Thoracic aorta (tissue), 2 donors: ENCODE results near the gene VCP. TPM values are rescaled to one million over a fixed set of nuclear protein-coding genes. Genes with fewer than 3 reads are reported as not detected.

Source experiments
- ATAC-seq: fragments of 150-250 bp; one replicate; pipeline ENCODE4 v1.8.0; 2017; ENCODE audit warnings: low read depth; ENCODE audit not compliant: insufficient number of reproducible peaks, low FRiP score
- DNase-seq: peaks from one replicate; pipeline ENCODE4 v3.0.0-alpha.2; 2020; ENCODE audit warnings: low spot score
- H3K27ac ChIP-seq, 2 donors: fragments of 200-600 bp; sonication (generic); 1 replicate in 1 of 2; 2 replicates in 1 of 2; pipeline ENCODE4 v1.5.1; 2016; ENCODE audit warnings: mild to moderate bottlenecking in 2 of 2, moderate library complexity in 2 of 2
- H3K27me3 ChIP-seq: fragments of 200-600 bp; sonication (generic); replicated peaks from 2 replicates; pipeline ENCODE4 v1.6.0; 2016; ENCODE audit warnings: mild to moderate bottlenecking; ENCODE audit not compliant: insufficient read depth
- H3K36me3 ChIP-seq: fragments of 200-600 bp; sonication (generic); one replicate; pipeline ENCODE4 v1.5.1; 2016
- H3K4me1 ChIP-seq, 2 donors: fragments of 200-600 bp; sonication (generic); 1 replicate in 1 of 2; 2 replicates in 1 of 2; pipeline versions ENCODE4 v1.5.1 to v1.6.0; 2016; ENCODE audit warnings: low read depth in 2 of 2, mild to moderate bottlenecking in 1 of 2; ENCODE audit not compliant: control insufficient read depth in 1 of 2
- H3K4me3 ChIP-seq: fragments of 200-600 bp; sonication (generic); 2 replicates; pipeline ENCODE4 v1.5.1; 2016; ENCODE audit warnings: mild to moderate bottlenecking
- H3K9me3 ChIP-seq: fragments of 200-600 bp; sonication (generic); 2 replicates; pipeline ENCODE4 v1.5.1; 2016
- CTCF ChIP-seq: fragments of 200-600 bp; sonication (generic); IDR thresholded peaks from one replicate; pipeline ENCODE4 v1.5.1; 2019; ENCODE audit warnings: antibody characterized with exemption
- total RNA-seq, 2 donors: library from RNA; depleted of rRNA; stranded (reverse); fragments of >200 nt; gene quantifications; one replicate each; pipeline versions ENCODE4 v1.1.0 to v1.2.3, GENCODE V29; 2016

Gene VCP
- 100 to 1,000 TPM; 179 to 204 TPM for total RNA-seq

- DNase-seq (peak; percentile 91), ATAC-seq (peak; percentile 88)
- TF ChIP-seq CTCF = no peak
- peak within 1 kb of the TSS; percentile 100 for H3K27ac ChIP-seq
- H3K36me3 ChIP-seq = peaks cover 2% of the 10 kb centered on the region
- peaks cover 20 to 35% of the 10 kb centered on the region in 2 donors for H3K4me1 ChIP-seq
- no peaks in the 10 kb centered on the region for H3K27me3 ChIP-seq
- no peaks in the 10 kb centered on the region for H3K9me3 ChIP-seq
- H3K4me3 ChIP-seq = peak within 1 kb of the TSS; percentile 97
Measured at GRCh38 chr9:35072461-35073278, at the start of gene VCP. VCP (minus strand) TSS chr9:35072625; CDS start chr9:35072353, 272 bp downstream.

- H3K27ac ChIP-seq = peak overlapping the region; percentile 90 to 92
- H3K4me3 ChIP-seq = peak overlapping the region; percentile 79
Measured at GRCh38 chr9:35116898-35117551, 44.6 kb upstream of the VCP start.

GRCh38 chr9:35116539-35116897, 44.1 kb upstream of the VCP start:
- no peak for DNase-seq
- TF ChIP-seq CTCF = no peak
- no peaks in the 10 kb centered on the region for H3K9me3 ChIP-seq
- peaks cover 31 to 51% of the 10 kb centered on the region in 2 donors for H3K4me1 ChIP-seq
- H3K27ac ChIP-seq = peak overlapping the region; percentile 92 to 95
- peak overlapping the region; percentile 79 for H3K4me3 ChIP-seq
- no peaks in the 10 kb centered on the region for H3K27me3 ChIP-seq
- ATAC-seq = peak; percentile 0
- H3K36me3 ChIP-seq = no peaks in the 10 kb centered on the region

More at GRCh38 chr9:35116898-35117551, 44.6 kb upstream of the VCP start:
- ATAC-seq = peak; percentile 72
- peak; percentile 80 for DNase-seq
- peak; percentile 93 for TF ChIP-seq CTCF
- peaks cover 28 to 47% of the 10 kb centered on the region in 2 donors for H3K4me1 ChIP-seq
- H3K36me3 ChIP-seq = no peaks in the 10 kb centered on the region
- H3K27me3 ChIP-seq = no peaks in the 10 kb centered on the region
- H3K9me3 ChIP-seq = no peaks in the 10 kb centered on the region

DNA sequence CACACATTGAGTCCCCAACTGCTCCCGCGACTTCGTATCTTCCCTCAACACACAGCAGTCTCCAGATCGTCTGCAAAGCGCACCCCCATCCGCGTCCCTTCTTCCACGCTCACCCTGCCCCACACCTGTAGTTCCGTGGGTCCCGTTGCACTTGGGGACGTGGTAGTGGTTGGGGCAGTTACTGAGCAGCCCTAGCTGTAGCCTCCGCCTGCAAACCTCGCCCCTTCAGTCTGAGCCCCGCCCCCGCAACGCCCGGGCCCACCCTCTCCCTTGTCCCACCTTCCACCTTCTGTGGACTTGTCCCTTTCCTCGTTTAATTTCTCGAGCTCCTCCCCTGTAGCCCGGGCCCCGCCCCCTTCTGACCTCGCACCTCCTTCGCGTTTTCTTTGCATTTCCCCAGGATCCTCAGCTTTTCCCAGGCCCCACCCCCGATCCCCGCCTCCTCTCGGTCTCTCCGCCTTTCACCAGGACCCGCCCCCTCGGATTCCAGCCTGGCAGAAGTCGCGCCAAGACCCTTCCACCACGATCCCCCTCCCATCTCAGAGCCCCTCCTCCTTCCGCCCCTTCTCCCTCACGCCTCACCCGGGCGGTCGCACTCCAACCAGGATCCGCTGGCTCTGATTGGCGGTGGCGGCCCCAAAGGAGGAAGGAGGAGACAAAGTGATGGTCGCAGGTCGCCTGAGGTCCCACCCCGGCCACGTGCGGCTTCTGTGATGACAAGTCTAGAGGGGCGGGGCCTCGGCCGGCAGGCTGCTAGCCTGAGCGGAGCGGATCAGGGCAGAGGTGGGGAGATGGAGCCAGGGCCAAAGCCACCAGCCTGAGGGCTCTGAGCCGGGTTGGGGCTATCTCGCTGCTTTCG, 43.5 kb upstream of the VCP start, which contains the start of gene ATOSB:
TSS of gene ATOSB (minus strand) at position 183 of the 859 bp plus-strand sequence. CDS start 7,588 bp downstream, outside the sequence.
- ATAC-seq (peak; percentile 65), DNase-seq (peak; percentile 97)
- H3K27ac ChIP-seq = peak within 1 kb of the TSS; percentile 92 to 95
- peak within 1 kb of the TSS; percentile 79 for H3K4me3 ChIP-seq
- H3K4me1 ChIP-seq = peaks cover 31 to 51% of the 10 kb centered on the region in 2 donors
- H3K9me3 ChIP-seq = no peaks in the 10 kb centered on the region
- no peaks in the 10 kb centered on the region for H3K36me3 ChIP-seq
- no peak for TF ChIP-seq CTCF
- H3K27me3 ChIP-seq = no peaks in the 10 kb centered on the region
